Measurements from ENCODE around the gene SMYD3.

DNA sequence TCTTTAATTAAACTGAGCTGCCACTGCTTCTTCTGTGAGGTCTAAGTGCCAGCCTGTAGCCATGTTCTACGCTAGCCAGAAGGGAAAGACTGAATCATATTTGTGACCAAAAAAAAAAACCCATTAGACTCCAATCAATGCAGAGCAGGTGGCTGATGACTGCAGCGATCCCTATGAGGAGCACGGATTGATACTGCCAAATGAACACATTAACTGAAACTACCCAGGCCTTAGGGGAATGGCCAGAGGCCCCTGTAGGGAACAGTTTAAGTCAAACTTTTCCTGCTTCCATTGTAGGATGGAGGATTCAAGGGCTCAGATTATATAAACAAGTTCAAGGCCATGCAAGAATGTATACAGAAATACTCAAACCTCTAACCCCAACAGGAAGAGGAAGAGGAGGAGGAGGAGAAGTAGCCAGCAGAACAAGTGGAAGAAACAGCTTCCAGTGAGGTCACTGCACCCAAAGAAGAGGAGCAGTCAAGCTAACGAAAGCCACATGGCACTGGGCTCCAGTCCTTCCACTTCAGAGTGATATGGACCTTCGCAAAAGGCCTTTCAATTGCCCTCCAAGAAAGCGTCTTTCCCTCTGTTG lies 328.3 kb downstream of the SMYD3 start:
- TF ChIP-seq POLR2AphosphoS5 (IDR thresholded peaks at IDR 0.05) (no peak), POLR2A (IDR thresholded peaks at IDR 0.05; ENCODE audit: low read depth) (no peak)
- TF ChIP-seq, protein P1, sequence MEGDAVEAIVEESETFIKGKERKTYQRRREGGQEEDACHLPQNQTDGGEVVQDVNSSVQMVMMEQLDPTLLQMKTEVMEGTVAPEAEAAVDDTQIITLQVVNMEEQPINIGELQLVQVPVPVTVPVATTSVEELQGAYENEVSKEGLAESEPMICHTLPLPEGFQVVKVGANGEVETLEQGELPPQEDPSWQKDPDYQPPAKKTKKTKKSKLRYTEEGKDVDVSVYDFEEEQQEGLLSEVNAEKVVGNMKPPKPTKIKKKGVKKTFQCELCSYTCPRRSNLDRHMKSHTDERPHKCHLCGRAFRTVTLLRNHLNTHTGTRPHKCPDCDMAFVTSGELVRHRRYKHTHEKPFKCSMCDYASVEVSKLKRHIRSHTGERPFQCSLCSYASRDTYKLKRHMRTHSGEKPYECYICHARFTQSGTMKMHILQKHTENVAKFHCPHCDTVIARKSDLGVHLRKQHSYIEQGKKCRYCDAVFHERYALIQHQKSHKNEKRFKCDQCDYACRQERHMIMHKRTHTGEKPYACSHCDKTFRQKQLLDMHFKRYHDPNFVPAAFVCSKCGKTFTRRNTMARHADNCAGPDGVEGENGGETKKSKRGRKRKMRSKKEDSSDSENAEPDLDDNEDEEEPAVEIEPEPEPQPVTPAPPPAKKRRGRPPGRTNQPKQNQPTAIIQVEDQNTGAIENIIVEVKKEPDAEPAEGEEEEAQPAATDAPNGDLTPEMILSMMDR (IDR thresholded peaks at IDR 0.05): no peak
